ENCODE measurements around the gene GNPTG.

GNPTG gene

GRCh38 chr16:1401061-1401757, 49.5 kb downstream of the GNPTG start:
- DNase-seq: no peak

- no peak for DNase-seq
Measured at GRCh38 chr16:1401758-1402154, 50.0 kb downstream of the GNPTG start.

- no peak for DNase-seq
Measured at GRCh38 chr16:1403036-1403435, 51.3 kb downstream of the GNPTG start.

GRCh38 chr16:1403733-1404132, 52.0 kb downstream of the GNPTG start:
- DNase-seq: no peak

- DNase-seq: no peak
Measured at GRCh38 chr16:1407753-1408152, 56.0 kb downstream of the GNPTG start.

GRCh38 chr16:1408171-1408837, 56.6 kb downstream of the GNPTG start:
- DNase-seq: peak; percentile 94 to 97

- no peak for DNase-seq
Measured at GRCh38 chr16:1412847-1413246, 61.1 kb downstream of the GNPTG start.

Data from CD4-positive, alpha-beta T cell treated with Interleukin-1 beta for 1 hour (primary cell).